BLaER1 (cell line): ENCODE results near the gene FAM149A.

ENCODE experiments used
- H3K27ac ChIP-seq: shearing (Covaris generic); formaldehyde crosslinking; 2 replicates; pipeline ENCODE4 v1.8.1; 2022
- H3K27me3 ChIP-seq: shearing (Covaris generic); formaldehyde crosslinking; 2 replicates; pipeline ENCODE4 v1.8.1; 2022
- H3K36me3 ChIP-seq: shearing (Covaris generic); formaldehyde crosslinking; 2 replicates; pipeline ENCODE4 v1.8.1; 2022
- H3K4me1 ChIP-seq: shearing (Covaris generic); formaldehyde crosslinking; 2 replicates; pipeline ENCODE4 v1.8.1; 2022
- H3K4me2 ChIP-seq: shearing (Covaris generic); formaldehyde crosslinking; 2 replicates; pipeline ENCODE4 v1.8.1; 2022
- H3K4me3 ChIP-seq: shearing (Covaris generic); formaldehyde crosslinking; 2 replicates; pipeline ENCODE4 v1.8.1; 2022
- H3K9ac ChIP-seq: shearing (Covaris generic); formaldehyde crosslinking; 2 replicates; pipeline ENCODE4 v1.8.1; 2022
- H3K9me3 ChIP-seq: shearing (Covaris generic); formaldehyde crosslinking; 2 replicates; pipeline ENCODE4 v1.8.1; 2022
- H4K20me1 ChIP-seq: shearing (Covaris generic); formaldehyde crosslinking; 2 replicates; pipeline ENCODE4 v1.8.1; 2022
- Cebpa-rat ChIP-seq: shearing (Covaris generic); IDR thresholded peaks from 2 replicates; pipeline ENCODE4 v1.8.1; 2022

Gene FAM149A

DNA sequence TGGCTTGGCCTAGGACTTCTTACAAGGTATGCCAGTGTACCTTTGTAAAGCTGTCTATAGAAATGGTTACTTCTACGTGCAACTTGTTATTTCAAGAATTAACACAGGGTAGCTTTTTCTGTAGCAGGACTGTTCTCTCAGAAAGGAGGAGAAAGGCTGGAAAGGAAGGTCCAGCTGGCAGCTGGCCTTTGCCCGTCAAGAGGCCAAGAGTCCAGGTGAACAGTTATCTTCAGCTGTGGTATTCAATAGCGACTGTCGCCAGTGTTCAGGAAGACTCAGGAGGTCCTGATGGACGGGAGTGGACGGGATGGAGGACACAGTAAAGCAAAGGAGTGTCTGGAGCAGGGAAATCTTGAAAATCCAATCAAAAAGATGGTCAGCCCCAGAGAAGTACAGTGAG is 91.6 kb downstream of the FAM149A start:
- no peaks in the 10 kb centered on the region for H3K9me3 ChIP-seq
- no peak overlapping the region for H3K4me3 ChIP-seq
- no peak overlapping the region for H3K4me2 ChIP-seq
- no peak overlapping the region for H3K27ac ChIP-seq
- H3K4me1 ChIP-seq: peaks cover 15% of the 10 kb centered on the region
- no peak for TF ChIP-seq Cebpa-rat
- peaks cover 32% of the 10 kb centered on the region for H3K36me3 ChIP-seq
- no peaks in the 10 kb centered on the region for H3K27me3 ChIP-seq
- H3K9ac ChIP-seq: no peak overlapping the region
- H4K20me1 ChIP-seq: no peaks in the 10 kb centered on the region

DNA sequence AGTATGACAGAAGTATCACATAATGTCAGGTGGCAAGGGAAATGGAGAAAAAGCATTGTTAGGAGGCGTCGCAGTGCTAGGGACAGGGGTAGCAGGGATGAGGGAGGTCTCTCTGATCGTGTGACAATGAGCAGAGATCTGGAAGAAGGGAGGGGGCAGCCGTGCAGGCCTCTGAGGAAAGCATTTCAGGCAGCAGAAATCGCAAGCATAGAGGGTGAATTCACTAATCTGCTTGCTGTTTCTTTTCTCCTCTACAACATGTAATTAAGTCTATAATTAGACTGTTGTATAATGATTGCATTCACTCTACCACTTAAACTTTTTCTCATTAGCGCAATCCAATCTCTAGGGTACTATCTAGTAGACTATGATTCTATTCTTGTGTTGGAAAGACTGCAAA is 96.0 kb downstream of the FAM149A start:
- peaks cover 21% of the 10 kb centered on the region for H3K4me1 ChIP-seq
- no peak for TF ChIP-seq Cebpa-rat
- no peaks in the 10 kb centered on the region for H3K27me3 ChIP-seq
- no peak overlapping the region for H3K4me2 ChIP-seq
- H4K20me1 ChIP-seq: no peaks in the 10 kb centered on the region
- peaks cover 23% of the 10 kb centered on the region for H3K36me3 ChIP-seq
- H3K4me3 ChIP-seq: no peak overlapping the region
- H3K9ac ChIP-seq: no peak overlapping the region
- H3K27ac ChIP-seq: no peak overlapping the region
- no peaks in the 10 kb centered on the region for H3K9me3 ChIP-seq

DNA sequence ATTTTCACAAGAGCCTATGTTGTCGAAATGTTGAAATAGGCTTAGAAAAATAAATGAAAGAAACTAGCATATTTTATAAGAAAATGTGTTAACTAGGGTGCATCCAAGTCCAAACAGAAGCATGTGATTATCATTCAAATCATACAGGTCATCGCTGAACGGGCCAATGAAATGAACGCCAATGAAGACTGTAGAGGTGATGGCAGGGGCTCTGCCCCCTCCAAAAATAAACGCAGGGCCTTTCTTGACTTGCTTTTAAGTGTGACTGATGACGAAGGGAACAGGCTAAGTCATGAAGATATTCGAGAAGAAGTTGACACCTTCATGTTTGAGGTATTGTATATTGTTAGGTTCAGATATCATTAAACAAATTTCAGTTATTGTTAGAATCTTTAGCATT is 96.5 kb downstream of the FAM149A start:
- no peaks in the 10 kb centered on the region for H4K20me1 ChIP-seq
- no peaks in the 10 kb centered on the region for H3K9me3 ChIP-seq
- no peak overlapping the region for H3K4me3 ChIP-seq
- peaks cover 18% of the 10 kb centered on the region for H3K36me3 ChIP-seq
- no peak overlapping the region for H3K4me2 ChIP-seq
- no peak overlapping the region for H3K9ac ChIP-seq
- TF ChIP-seq Cebpa-rat: no peak
- H3K4me1 ChIP-seq: peaks cover 24% of the 10 kb centered on the region
- H3K27me3 ChIP-seq: no peaks in the 10 kb centered on the region
- H3K27ac ChIP-seq: no peak overlapping the region

DNA sequence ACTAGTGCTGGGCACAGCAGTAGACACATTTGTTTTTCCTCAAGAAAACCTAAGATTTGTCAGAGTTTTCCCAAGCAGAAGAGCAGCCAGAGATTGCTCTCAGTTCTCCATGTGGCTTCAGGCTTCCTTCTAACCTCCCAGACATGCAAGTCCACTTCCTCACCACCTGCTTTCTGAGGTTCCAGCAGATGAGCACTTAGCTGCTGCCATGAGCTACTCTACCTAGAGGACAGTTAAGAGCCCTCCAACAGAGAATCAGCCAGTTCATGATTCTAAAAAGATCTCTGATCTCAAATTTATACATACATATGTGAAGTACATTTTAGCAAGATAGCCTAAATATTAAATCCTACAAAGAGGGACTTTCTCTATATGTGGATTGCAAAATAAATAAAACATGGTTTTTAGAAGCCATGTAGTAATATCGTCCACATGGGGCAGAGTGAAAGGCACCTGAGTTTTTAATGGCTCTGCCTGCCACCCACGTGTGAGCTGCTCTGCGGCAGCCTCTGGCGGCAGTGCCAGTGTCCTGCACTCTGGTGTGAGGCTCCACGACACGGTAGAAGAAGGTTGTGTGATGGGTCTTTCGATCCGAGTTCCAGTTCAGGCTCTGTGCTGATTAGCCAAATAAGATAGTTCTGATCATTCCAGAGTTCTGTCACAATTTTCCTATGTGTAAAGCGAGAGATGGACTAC is 97.2 kb downstream of the FAM149A start:
- no peak overlapping the region for H3K9ac ChIP-seq
- H3K4me3 ChIP-seq: no peak overlapping the region
- no peaks in the 10 kb centered on the region for H3K9me3 ChIP-seq
- H3K4me2 ChIP-seq: no peak overlapping the region
- TF ChIP-seq Cebpa-rat: no peak
- H3K4me1 ChIP-seq: peaks cover 24% of the 10 kb centered on the region
- H3K36me3 ChIP-seq: peaks cover 14% of the 10 kb centered on the region
- H4K20me1 ChIP-seq: no peaks in the 10 kb centered on the region
- H3K27ac ChIP-seq: no peak overlapping the region
- no peaks in the 10 kb centered on the region for H3K27me3 ChIP-seq

DNA sequence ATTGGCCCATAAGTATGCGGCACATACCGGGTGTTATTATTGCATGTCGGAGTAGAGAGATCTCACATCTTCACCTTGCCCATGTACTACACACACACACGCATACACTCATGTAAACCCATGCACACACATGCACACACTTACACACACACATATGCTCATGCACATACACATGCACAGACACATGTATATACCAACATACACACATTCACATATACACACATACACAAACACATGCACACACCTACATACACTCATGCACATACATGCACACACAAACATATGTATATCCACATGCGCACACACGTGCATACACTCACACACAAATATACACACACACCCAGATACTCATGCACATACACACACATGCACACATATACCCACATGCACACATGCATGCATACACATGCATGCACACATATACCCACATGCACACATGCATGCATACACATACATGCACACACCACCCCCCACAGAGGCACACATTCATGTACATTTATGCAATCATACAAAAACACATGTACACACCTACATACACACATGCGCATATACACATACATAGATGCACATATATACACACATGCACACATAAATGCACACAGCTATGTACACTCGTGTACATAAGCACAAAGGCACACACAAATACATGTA is 98.1 kb downstream of the FAM149A start:
- no peaks in the 10 kb centered on the region for H3K27me3 ChIP-seq
- no peak for TF ChIP-seq Cebpa-rat
- H3K27ac ChIP-seq: no peak overlapping the region
- peaks cover 24% of the 10 kb centered on the region for H3K4me1 ChIP-seq
- 0 out of 2 replicates have a peak, but pooled peaks cover 1% of the 10 kb centered on the region for H3K9me3 ChIP-seq
- H3K4me2 ChIP-seq: no peak overlapping the region
- H3K4me3 ChIP-seq: no peak overlapping the region
- no peaks in the 10 kb centered on the region for H4K20me1 ChIP-seq
- no peak overlapping the region for H3K9ac ChIP-seq
- H3K36me3 ChIP-seq: peaks cover 7% of the 10 kb centered on the region; the same call in 1 of the 2 replicates

DNA sequence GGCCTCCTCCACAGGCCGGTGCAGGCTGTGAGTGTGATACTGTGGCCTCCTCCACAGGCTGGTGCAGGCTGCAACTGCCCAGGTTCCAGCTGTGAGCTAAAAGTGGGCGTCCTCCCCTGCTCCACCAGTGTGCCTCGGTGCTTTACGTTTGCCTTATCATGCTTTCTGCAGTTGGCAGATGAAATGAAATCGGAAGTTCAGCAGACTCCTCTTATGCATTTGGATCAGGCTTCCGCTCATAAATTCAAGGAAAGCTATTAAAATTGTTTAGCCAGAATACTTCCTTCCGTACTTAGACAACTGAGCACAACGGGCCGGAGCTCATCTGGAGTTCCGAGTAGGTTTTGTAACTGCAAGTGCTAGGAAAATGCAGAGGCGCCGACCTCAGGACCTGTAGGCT is 98.9 kb downstream of the FAM149A start:
- H3K4me1 ChIP-seq: peaks cover 24% of the 10 kb centered on the region
- no peak overlapping the region for H3K27ac ChIP-seq
- H3K9me3 ChIP-seq: peaks cover 9% of the 10 kb centered on the region
- H3K27me3 ChIP-seq: no peaks in the 10 kb centered on the region
- no peak overlapping the region for H3K9ac ChIP-seq
- H3K36me3 ChIP-seq: peaks cover 8% of the 10 kb centered on the region; the same call in 1 of the 2 replicates
- H3K4me3 ChIP-seq: no peak overlapping the region
- no peak overlapping the region for H3K4me2 ChIP-seq
- H4K20me1 ChIP-seq: no peaks in the 10 kb centered on the region
- no peak for TF ChIP-seq Cebpa-rat

DNA sequence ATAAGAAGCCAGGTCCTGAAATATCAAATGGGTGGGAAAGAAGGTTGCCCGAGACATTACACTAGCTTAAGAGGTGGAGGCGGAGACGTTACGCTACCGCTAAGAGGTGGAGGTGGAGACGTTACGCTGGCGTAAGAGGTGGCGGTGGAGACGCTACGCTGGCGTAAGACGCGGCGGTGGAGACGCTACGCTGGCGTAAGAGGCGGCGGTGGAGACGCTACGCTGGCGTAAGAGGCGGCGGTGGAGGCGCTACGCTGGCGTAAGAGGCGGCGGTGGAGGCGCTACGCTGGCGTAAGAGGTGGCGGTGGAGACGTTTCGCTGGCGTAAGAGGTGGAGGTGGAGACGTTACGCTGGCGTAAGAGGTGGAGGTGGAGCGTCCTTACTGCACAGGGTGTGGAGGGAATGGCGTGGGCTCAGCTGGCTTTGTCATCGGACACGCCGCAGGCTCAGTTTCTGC is 99.6 kb downstream of the FAM149A start:
- peaks cover 10% of the 10 kb centered on the region for H3K36me3 ChIP-seq
- TF ChIP-seq Cebpa-rat: no peak
- H3K27ac ChIP-seq: no peak overlapping the region
- H3K9ac ChIP-seq: no peak overlapping the region
- H3K4me3 ChIP-seq: no peak overlapping the region
- peaks cover 24% of the 10 kb centered on the region for H3K4me1 ChIP-seq
- no peaks in the 10 kb centered on the region for H4K20me1 ChIP-seq
- H3K27me3 ChIP-seq: no peaks in the 10 kb centered on the region
- H3K4me2 ChIP-seq: peak overlapping the region; percentile 48; the same call in 1 of the 2 replicates
- peaks cover 16% of the 10 kb centered on the region for H3K9me3 ChIP-seq

DNA sequence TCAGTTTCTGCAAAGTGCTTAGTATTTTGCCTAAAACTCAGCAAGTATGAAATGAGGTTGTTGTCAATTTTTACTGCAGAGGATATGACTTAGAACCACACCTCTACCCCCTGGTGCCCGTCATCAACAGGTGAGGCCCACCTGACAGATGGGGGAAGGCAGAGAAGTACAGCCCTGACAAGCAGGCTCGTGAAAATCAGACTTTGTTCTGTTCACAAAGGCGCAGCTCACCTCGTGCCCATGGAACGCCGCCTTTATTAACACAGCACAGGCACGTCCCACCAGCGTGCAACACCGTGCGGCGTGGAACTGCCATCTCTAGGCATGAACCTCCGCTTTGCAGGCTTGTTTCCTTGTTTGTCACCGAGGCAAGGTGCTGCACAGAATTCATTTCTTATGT is 100.2 kb downstream of the FAM149A start:
- H4K20me1 ChIP-seq: no peaks in the 10 kb centered on the region
- H3K36me3 ChIP-seq: peaks cover 15% of the 10 kb centered on the region
- H3K9ac ChIP-seq: no peak overlapping the region
- H3K4me1 ChIP-seq: peaks cover 24% of the 10 kb centered on the region
- no peak overlapping the region for H3K4me3 ChIP-seq
- H3K27me3 ChIP-seq: no peaks in the 10 kb centered on the region
- no peak for TF ChIP-seq Cebpa-rat
- H3K4me2 ChIP-seq: peak overlapping the region; percentile 48
- H3K9me3 ChIP-seq: peaks cover 22% of the 10 kb centered on the region
- no peak overlapping the region for H3K27ac ChIP-seq

DNA sequence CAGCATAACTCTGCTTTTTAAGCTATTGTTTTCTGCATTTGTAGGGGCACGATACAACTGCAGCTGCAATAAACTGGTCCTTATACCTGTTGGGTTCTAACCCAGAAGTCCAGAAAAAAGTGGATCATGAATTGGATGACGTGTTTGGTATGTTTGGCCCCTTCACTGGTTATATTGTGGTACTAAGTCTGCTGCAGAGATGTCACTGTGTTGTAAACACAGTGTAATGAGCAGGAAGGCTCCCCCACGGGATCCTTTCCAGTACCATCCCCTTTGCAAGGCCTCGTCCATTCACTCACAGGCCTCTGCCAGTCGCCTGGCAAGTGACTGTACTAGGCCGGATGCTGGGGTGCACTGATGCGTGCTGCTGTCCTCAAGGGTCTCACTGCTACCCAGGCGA is 100.7 kb downstream of the FAM149A start:
- Histone ChIP-seq H4K20me1 (no peaks in the 10 kb centered on the region), H3K9ac (no peak overlapping the region; the same call in 1 of the 2 replicates), H3K4me3 (no peak overlapping the region), H3K27me3 (no peaks in the 10 kb centered on the region), H3K27ac (no peak overlapping the region), H3K4me1 (peaks cover 24% of the 10 kb centered on the region), H3K9me3 (peaks cover 27% of the 10 kb centered on the region), H3K36me3 (peaks cover 20% of the 10 kb centered on the region), H3K4me2 (peak overlapping the region; percentile 48)
- TF ChIP-seq Cebpa-rat: no peak

DNA sequence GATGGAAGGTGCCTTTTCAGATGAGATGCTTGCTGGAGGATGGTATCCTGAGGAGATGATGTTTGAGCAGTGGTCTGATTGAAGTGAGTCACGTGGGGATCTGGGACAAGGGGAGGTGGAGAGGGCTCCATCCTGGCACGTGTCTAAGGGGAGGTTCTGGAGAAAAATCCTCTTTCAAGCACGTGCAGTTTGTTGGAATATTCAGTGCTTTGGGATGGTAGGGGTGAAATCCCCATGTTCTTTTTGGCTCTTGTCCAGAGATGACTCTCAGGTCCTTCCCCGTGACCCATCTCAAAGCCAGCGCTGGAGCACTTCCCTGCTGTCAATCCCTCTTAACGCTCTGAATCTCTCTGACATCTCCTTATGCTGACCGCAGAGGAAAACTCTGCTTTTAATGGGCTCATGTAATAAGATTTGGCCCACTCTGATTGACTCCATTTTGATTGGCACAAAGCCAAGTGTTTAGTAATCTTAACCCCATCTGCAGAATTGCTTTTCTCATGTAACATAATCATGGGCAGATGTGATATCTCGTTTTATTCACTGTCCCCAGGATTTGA is 112.0 kb downstream of the FAM149A start:
- no peaks in the 10 kb centered on the region for H3K36me3 ChIP-seq
- H3K4me3 ChIP-seq: no peak overlapping the region
- no peak overlapping the region for H3K27ac ChIP-seq
- TF ChIP-seq Cebpa-rat: no peak
- no peak overlapping the region for H3K4me2 ChIP-seq
- H3K9ac ChIP-seq: no peak overlapping the region
- H3K4me1 ChIP-seq: no peaks in the 10 kb centered on the region
- H3K9me3 ChIP-seq: no peaks in the 10 kb centered on the region
- H4K20me1 ChIP-seq: no peaks in the 10 kb centered on the region
- no peaks in the 10 kb centered on the region for H3K27me3 ChIP-seq
